Liver (tissue), 9 donors: Measurements from ENCODE around the gene HADHB. TPM values are rescaled to one million over a fixed set of nuclear protein-coding genes. Genes with fewer than 3 reads are reported as not detected.
"Not testable (repeated sequence)": the region's sequence is repeated elsewhere in the genome, so short reads cannot be mapped to it uniquely, and the experiment has no call there.

Experiments used
- DNase-seq: peaks from one replicate; pipeline ENCODE4 v3.0.0-alpha.2; 2017; ENCODE audit warnings: low spot score
- H3K27ac ChIP-seq, 2 donors: one replicate each; pipeline ENCODE4 v1.7.0; 2013; ENCODE audit warnings: inconsistent platforms in 2 of 2, low read length in 2 of 2, control low read depth in 1 of 2, low read depth in 1 of 2, mild to moderate bottlenecking in 1 of 2
- H3K27me3 ChIP-seq, 4 donors: one replicate each; pipeline versions ENCODE4 v1.6.1 to v1.7.0; 2013; ENCODE audit warnings: low read length in 3 of 4, inconsistent platforms in 1 of 4, mild to moderate bottlenecking in 1 of 4, moderate library complexity in 1 of 4; ENCODE audit not compliant: control insufficient read depth in 4 of 4, insufficient read depth in 4 of 4
- H3K36me3 ChIP-seq, 4 donors: one replicate each; pipeline versions ENCODE4 v1.6.1 to v1.7.0; 2013; ENCODE audit warnings: low read length in 3 of 4, mild to moderate bottlenecking in 3 of 4, low read depth in 1 of 4, moderate library complexity in 1 of 4; ENCODE audit not compliant: control insufficient read depth in 4 of 4, insufficient read depth in 3 of 4
- H3K4me1 ChIP-seq, 4 donors: one replicate each; pipeline versions ENCODE4 v1.6.1 to v1.7.0; 2013; ENCODE audit warnings: low read length in 3 of 4, mild to moderate bottlenecking in 3 of 4, moderate library complexity in 1 of 4; ENCODE audit not compliant: control insufficient read depth in 4 of 4, insufficient read depth in 4 of 4
- H3K4me3 ChIP-seq, 3 donors: one replicate each; pipeline versions ENCODE4 v1.6.1 to v1.7.0; 2013; ENCODE audit warnings: low read length in 3 of 3, control low read depth in 1 of 3, low read depth in 1 of 3, mild to moderate bottlenecking in 1 of 3
- H3K9ac ChIP-seq, 2 donors: one replicate each; pipeline ENCODE4 v1.7.0; 2013; ENCODE audit warnings: low read length in 2 of 2, mild to moderate bottlenecking in 2 of 2, moderate library complexity in 2 of 2, control low read depth in 1 of 2, low read depth in 1 of 2
- H3K9me3 ChIP-seq, 4 donors: one replicate each; pipeline versions ENCODE4 v1.6.1 to v1.7.0; 2013; ENCODE audit warnings: low read length in 3 of 4; ENCODE audit not compliant: control insufficient read depth in 4 of 4
- ATF3 ChIP-seq: IDR thresholded peaks from 2 replicates; pipeline ENCODE4 v1.6.1; 2016; ENCODE audit warnings: antibody characterized with exemption
- CTCF ChIP-seq: fragments of 150-350 bp; IDR thresholded peaks from 2 replicates; pipeline ENCODE4 v1.5.1; 2017; ENCODE audit warnings: improper control_type of control experiment, low read depth, low read length; ENCODE audit not compliant: missing input control
- EGR1 ChIP-seq, 2 donors: IDR thresholded peaks; 2 replicates each; pipeline ENCODE4 v1.6.1; 2016 to 2018; ENCODE audit warnings: antibody characterized with exemption in 2 of 2, low read depth in 2 of 2
- FOXA2 ChIP-seq: IDR thresholded peaks from 2 replicates; pipeline ENCODE4 v1.6.1; 2016; ENCODE audit warnings: antibody characterized with exemption
- GABPA ChIP-seq, 2 donors: IDR thresholded peaks in 1 of 2; conservative IDR thresholded peaks in 1 of 2; 2 replicates each; pipeline ENCODE4 v1.6.1; 2016; ENCODE audit warnings: antibody characterized with exemption in 2 of 2, mild to moderate bottlenecking in 1 of 2, moderate library complexity in 1 of 2
- HNF4A ChIP-seq, 2 donors: conservative IDR thresholded peaks; 2 replicates each; pipeline ENCODE4 v1.6.1; 2016; ENCODE audit warnings: antibody characterized with exemption in 2 of 2, mild to moderate bottlenecking in 2 of 2
- JUND ChIP-seq, 2 donors: IDR thresholded peaks; 2 replicates each; pipeline ENCODE4 v1.6.1; 2016; ENCODE audit warnings: antibody characterized with exemption in 2 of 2
- MAX ChIP-seq: IDR thresholded peaks from 2 replicates; pipeline ENCODE4 v1.6.1; 2016; ENCODE audit warnings: antibody characterized with exemption
- NR2F2 ChIP-seq: IDR thresholded peaks from 2 replicates; pipeline ENCODE4 v1.6.1; 2016; ENCODE audit warnings: antibody characterized with exemption
- RAD21 ChIP-seq, 2 donors: IDR thresholded peaks; 2 replicates each; pipeline ENCODE4 v1.6.1; 2016; ENCODE audit warnings: antibody characterized with exemption in 2 of 2, mild to moderate bottlenecking in 2 of 2
- REST ChIP-seq: IDR thresholded peaks from 2 replicates; pipeline ENCODE4 v1.6.1; 2016; ENCODE audit warnings: antibody characterized with exemption, mild to moderate bottlenecking
- RXRA ChIP-seq, 2 donors: IDR thresholded peaks; 2 replicates each; pipeline ENCODE4 v1.6.1; 2017 to 2018; ENCODE audit warnings: antibody characterized with exemption in 2 of 2, mild to moderate bottlenecking in 1 of 2
- SP1 ChIP-seq: IDR thresholded peaks from 2 replicates; pipeline ENCODE4 v1.6.1; 2018; ENCODE audit warnings: antibody characterized with exemption, mild to moderate bottlenecking
- TAF1 ChIP-seq: conservative IDR thresholded peaks from 2 replicates; pipeline ENCODE4 v1.6.1; 2016; ENCODE audit warnings: antibody characterized with exemption, mild to moderate bottlenecking
- YY1 ChIP-seq: IDR thresholded peaks from 2 replicates; pipeline ENCODE4 v1.6.1; 2016; ENCODE audit warnings: antibody characterized with exemption, mild to moderate bottlenecking
- ZBTB33 ChIP-seq: IDR thresholded peaks from 2 replicates; pipeline ENCODE4 v1.6.1; 2016; ENCODE audit warnings: antibody characterized with exemption
- WGBS: extraction: QIAGEN DNeasy Blood & Tissue Kit; methylation state at CpG from one replicate; pipeline ENCODE4 v1.1.7; 2013; 5-methylcytosine and 5-hydroxymethylcytosine counted together
- polyA plus RNA-seq, 2 donors: library from polyadenylated mRNA; stranded (reverse) in 1 of 2; unstranded in 1 of 2; fragments of 200-250 nt in 1 of 2; fragments of >200 nt in 1 of 2; fragmentation: Nextera tagmentation in 1 of 2; extraction: Ambion mirVana in 1 of 2; gene quantifications; one replicate each; pipeline versions ENCODE4 v1.2.1 to v1.2.3, GENCODE V29; 2013 to 2015
- total RNA-seq, 2 donors: library from RNA; depleted of rRNA; stranded (reverse); fragments of >200 nt; gene quantifications; one replicate each; pipeline ENCODE4 v1.2.3, GENCODE V29; 2014
- donor health status: healthy.
- donor health status: healthy.
- donor health status: healthy.
- donor health status: healthy.
- donor health status: healthy.

Gene HADHB
- total and polyA plus RNA-seq, 4 donors = 103 to 284 (median 261) TPM

- TF ChIP-seq FOXA2 (no peak), RXRA (IDR thresholded peaks at IDR 0.05) (no peak), YY1 (no peak)
Measured at GRCh38 chr2:26317377-26318105, 72.8 kb downstream of the HADHB start (continued).

- peaks cover 0 to 2% (median 0%) of the 10 kb centered on the region in 4 donors for H3K4me1 ChIP-seq
- DNase-seq = no peak
- no peak overlapping the region for H3K27ac ChIP-seq
- 79% methylated on average over 6 of the region's 6 CpGs for WGBS
- H3K36me3 ChIP-seq = no peaks in the 10 kb centered on the region
- no peak overlapping the region for H3K9ac ChIP-seq
- no peaks in the 10 kb centered on the region for H3K9me3 ChIP-seq
- H3K27me3 ChIP-seq = no peaks in the 10 kb centered on the region
- no peak overlapping the region for H3K4me3 ChIP-seq
- TF ChIP-seq EGR1 (IDR thresholded peaks at IDR 0.05; ENCODE audit: low read depth in 2 of 2) (no peak), SP1 (no peak), ZBTB33 (no peak), GABPA (IDR thresholded peaks at IDR 0.05 in 1 of 2, conservative IDR thresholded peaks at IDR 0.05 in 1 of 2) (no peak), RAD21 (IDR thresholded peaks at IDR 0.05) (no peak), NR2F2 (no peak), ATF3 (no peak), JUND (IDR thresholded peaks at IDR 0.05) (no peak), CTCF (no peak), RXRA (IDR thresholded peaks at IDR 0.05) (no peak), TAF1 (no peak), MAX (no peak), REST (no peak), HNF4A (conservative IDR thresholded peaks at IDR 0.05) (no peak)
Measured at GRCh38 chr2:26318950-26319349, 74.2 kb downstream of the HADHB start.

GRCh38 chr2:26324479-26324878 lies 79.7 kb downstream of the HADHB start:
- H3K27ac ChIP-seq, DNase-seq, H3K36me3 ChIP-seq, H3K9ac ChIP-seq, H3K4me3 ChIP-seq, H3K9me3 ChIP-seq, H3K4me1 ChIP-seq, H3K27me3 ChIP-seq: not testable (repeated sequence)
